Astrocyte of the spinal cord (primary cell): ENCODE data around the gene TUBB.
A peak's percentile ranks its signal among the peaks of the same experiment; 100 is the strongest.

Source experiments
- DNase-seq: peaks from one replicate; pipeline ENCODE4 v3.0.0; 2011; ENCODE audit warnings: low read depth, low spot score
- H3K4me3 ChIP-seq: 2 replicates; pipeline ENCODE4 v1.5.1; 2011; ENCODE audit warnings: low read depth, mild to moderate bottlenecking, low read length, moderate library complexity
- in situ Hi-C: cut with HindIII; loops from 2 replicates; pipeline ENCODE4 v1.10.0; 2017; ENCODE audit warnings: low sequenced_read_pairs
- TF ChIP-seq, protein P1 (sequence below): IDR thresholded peaks from 2 replicates; pipeline ENCODE4 v1.5.1; 2012; ENCODE audit warnings: low read depth, mild to moderate bottlenecking, low read length, inconsistent platforms

Gene TUBB

DNA sequence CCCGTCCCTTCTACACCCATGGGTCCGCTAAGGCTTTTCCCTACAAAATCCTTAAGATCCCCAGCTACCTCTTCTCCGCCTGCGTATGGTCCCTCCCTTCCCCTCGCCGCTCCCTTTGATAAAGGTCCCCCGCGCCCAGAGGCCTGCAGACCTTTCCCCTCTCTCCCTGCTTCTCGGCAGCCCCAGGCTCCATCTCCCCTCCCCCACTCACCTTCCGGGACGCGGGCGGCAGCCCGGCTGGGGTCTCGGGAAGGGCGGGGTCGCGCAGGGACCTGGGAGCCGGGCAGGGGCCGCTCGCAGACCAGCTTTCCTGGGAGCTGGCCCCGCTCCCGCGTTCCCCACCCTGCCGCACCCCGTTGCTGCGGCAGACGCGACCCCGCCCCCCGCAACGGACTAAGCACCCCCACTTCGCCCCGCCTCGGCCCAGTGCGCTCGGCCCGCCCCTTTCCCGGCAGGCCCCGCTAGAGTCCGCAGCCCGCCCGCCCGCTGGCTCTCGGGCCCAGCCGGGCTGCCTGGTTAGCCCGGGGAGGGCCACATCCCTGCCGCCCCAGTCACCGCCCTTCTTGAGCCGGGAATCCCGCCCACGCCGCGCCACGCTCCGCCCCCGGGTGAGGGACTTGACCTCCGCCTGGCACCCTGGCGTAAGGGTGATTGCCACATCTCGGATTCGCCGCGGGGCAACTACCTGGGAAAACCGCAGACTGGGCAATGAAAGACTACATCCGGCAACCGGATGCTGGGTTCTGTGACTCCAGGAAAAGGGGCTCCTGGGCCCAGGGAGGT is 22.4 kb downstream of the TUBB start, which contains the start of gene FLOT1:
FLOT1 (minus strand) TSS at position 372 of the 783 bp plus-strand sequence. CDS start 498 bp downstream, outside the sequence.
- TF ChIP-seq, protein P1, sequence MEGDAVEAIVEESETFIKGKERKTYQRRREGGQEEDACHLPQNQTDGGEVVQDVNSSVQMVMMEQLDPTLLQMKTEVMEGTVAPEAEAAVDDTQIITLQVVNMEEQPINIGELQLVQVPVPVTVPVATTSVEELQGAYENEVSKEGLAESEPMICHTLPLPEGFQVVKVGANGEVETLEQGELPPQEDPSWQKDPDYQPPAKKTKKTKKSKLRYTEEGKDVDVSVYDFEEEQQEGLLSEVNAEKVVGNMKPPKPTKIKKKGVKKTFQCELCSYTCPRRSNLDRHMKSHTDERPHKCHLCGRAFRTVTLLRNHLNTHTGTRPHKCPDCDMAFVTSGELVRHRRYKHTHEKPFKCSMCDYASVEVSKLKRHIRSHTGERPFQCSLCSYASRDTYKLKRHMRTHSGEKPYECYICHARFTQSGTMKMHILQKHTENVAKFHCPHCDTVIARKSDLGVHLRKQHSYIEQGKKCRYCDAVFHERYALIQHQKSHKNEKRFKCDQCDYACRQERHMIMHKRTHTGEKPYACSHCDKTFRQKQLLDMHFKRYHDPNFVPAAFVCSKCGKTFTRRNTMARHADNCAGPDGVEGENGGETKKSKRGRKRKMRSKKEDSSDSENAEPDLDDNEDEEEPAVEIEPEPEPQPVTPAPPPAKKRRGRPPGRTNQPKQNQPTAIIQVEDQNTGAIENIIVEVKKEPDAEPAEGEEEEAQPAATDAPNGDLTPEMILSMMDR = no peak
- H3K4me3 ChIP-seq = peak within 1 kb of the TSS; percentile 68
- peak; percentile 97 for DNase-seq
- in situ Hi-C loops = no loop called here

DNA sequence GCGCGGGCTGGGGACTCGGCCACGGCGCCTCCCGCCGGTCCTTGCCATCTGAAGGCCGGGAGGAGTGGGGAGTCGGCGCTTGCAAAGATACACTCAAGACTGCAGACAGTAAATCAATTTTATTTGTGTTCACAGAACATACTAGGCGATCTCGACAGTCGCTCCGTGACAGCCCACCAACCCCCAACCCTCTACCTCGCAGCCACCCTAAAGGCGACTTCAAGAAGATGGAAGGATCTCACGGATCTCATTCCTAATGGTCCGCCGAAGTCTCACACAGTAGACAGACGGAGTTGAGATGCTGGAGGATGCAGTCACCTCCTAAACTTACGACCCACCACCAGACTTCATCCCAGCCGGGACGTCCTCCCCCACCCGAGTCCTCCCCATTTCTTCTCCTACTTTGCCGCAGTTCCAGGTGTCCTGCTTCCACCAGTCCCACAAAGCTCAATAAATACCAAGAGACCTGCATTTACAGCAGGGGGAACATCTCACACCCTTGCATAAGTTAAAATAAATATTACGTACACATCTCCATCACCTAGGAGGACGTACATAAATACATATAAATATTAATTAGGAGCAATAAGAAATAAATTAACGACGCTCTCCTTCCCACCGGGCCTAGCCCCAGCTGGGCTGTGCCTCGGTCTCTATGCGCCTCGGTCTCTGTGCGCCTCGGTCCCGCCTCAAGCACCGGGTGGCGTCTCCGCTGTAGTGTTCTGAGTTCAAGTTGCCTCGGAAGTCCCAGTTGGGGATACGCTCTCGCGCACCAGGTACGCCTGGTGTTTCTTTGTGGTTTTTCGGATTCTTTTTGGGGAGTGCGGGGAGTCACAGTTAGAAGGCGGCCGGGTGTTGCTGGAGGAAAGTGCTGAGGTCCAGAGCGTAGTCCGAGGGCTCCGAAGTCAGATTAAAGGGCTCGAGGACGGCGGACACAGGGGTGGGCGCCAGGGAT is 23.2 kb downstream of the TUBB start:
- DNase-seq = no peak
- in situ Hi-C loops = no loop called here
- H3K4me3 ChIP-seq = peak overlapping the region; percentile 68
- TF ChIP-seq, protein P1 = no peak

DNA sequence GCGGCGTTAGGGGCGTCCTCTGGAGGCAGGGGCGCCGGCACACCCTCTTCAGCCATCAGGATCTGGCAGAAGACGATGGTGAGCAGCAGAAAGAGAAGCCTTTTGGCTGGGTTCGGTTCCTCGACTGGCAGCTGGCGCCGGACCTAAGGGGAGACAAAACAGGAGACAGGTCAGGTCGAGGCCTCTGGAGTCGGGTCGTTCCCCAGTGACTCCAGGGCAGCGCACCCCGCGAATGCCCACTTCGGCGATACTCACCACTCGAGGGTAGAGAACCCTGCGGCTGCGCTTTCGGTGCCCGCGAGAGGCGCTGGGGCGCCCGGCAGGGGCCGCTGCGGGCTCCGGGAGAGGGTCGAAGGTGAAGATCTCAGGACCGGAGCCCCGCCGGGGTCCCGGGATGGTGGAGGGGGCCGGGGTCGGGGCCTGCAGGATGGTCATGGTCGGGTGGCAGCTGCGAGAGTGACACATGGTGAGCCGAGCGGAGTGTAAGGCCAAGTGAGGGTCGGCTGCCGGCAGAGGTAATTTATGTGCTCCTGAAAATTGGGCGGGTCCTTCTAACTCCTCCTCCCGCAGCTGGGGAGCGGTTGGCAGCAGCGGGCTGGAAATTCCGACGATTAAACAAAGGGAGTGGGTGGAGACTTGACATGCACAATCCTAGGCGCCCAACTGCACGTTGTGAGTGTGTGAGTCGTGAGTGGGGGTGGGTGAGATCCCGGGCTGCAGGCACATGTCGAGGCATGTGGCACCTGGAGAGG is 24.1 kb downstream of the TUBB start, which contains the start of gene IER3:
IER3 (minus strand) TSS at position 494 of the 752 bp plus-strand sequence; CDS start at position 465, 29 bp downstream.
- in situ Hi-C loops = no loop called here
- DNase-seq = peak; percentile 93
- TF ChIP-seq, protein P1 = peak; percentile 65

DNA sequence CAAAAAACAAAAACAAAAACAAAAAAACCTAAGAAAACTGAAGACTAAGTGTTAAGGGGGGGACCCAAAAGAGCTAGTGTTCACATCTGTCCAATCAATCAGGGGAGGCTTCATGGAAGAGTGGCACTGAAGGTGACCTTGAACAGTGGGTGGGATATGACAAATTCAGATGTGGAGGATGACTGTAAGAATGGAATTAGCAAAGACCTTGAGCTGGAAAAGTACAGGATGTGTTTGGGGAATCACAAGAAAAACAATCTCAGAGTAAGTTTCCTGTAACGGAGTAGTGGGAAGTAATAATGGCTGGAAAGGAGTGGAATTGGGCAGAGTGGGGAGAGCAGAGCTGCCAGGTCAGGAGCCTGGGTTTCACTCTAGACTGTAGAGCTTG is 27.1 kb downstream of the TUBB start:
- H3K4me3 ChIP-seq = no peak overlapping the region
- no peak for DNase-seq
- in situ Hi-C loops = no loop called here
- TF ChIP-seq, protein P1 = no peak

More for the DNA sequence above, 24.1 kb downstream of the TUBB start, which contains the start of gene IER3:
- H3K4me3 ChIP-seq = peak within 1 kb of the TSS; percentile 68

DNA sequence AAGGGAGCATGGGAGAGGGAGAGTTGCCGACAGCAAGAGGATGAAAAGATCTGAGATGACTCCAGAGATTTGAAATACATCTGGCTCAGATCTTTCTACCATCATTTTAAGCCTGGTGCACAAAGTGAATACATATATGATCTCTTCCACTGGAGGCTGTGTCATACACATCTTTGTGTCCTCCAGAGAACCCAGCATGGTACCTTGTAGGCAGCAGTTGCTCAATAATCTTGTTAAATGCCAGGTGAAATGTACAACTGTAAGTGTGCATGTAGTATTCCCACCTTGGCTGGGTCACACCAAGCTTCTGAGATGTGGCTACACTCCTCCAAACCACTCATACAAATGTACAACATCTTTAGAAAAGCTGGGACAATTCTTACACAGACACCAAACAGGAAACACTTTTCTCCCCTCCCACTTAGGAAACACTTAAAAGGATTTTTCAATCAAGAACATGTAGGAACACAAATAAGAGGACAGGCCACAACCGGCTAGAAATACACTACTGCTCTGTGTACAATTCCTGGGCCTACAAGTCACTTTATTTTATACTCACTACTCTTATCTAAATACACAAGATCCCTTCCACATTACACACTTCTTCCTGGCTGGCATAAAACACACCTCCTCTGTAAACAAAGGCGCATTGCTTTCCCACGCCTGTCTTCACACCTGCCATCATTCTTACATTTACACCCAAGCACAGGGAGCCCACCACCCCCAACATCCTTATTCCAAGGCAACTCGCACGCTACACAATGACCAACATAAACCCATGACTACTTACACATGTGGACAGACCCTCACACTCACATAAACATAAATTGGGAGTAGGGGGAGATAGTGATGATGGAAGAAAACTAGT is 28.0 kb downstream of the TUBB start:
- DNase-seq = no peak
- H3K4me3 ChIP-seq = no peak overlapping the region
- TF ChIP-seq, protein P1 = no peak
- in situ Hi-C loops = no loop called here
